ENCODE measurements around the gene SAMD7. TPM values are rescaled to one million over a fixed set of nuclear protein-coding genes. Genes with fewer than 3 reads are reported as not detected.

The SAMD7 gene
- total RNA-seq, 2 donors from 2014 or later = 1.5 TPM; not detected in 1

DNA sequence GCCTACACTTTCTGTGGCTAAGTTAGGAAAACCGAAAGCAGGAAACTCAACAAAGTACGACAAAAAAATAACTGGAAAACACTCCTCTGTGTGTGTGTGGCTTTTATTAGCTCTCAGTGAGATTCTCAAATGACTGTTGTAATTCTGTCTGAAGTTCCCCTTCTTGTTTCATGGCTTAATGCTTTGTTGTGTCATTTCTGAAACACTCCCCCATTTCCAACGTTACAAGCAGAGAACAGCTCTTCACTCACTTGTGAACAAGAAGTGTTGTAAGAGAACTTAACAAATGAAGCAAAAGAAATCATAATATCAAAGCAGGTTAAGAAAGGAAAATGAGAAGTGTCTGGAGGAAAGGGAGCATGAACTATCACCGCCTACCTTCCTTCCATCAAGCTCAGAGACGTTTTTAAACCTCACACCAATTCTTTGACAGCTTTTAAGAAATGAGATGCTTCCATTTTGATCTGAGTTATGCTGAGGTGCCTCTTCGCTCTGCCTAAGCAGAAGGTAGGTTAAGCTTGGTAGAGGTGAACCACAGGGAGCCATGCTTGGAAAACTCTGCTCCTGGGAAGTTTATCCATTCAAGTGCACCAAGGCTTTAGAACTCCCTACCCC is 42.9 kb downstream of the SAMD7 start:
- intact Hi-C loops (cut with DNase I) = no loop called here
- no peak for DNase-seq (ENCODE audit: low spot score)
- Histone ChIP-seq H3K4me3 (no peak overlapping the region), H3K27ac (no peak overlapping the region), H3K27me3 (replicated peaks; ENCODE audit: insufficient read depth) (no peaks in the 10 kb centered on the region), H3K4me1 (replicated peaks) (no peaks in the 10 kb centered on the region), H3K9me3 (no peaks in the 10 kb centered on the region), H3K36me3 (no peaks in the 10 kb centered on the region)
- TF ChIP-seq, protein P1, sequence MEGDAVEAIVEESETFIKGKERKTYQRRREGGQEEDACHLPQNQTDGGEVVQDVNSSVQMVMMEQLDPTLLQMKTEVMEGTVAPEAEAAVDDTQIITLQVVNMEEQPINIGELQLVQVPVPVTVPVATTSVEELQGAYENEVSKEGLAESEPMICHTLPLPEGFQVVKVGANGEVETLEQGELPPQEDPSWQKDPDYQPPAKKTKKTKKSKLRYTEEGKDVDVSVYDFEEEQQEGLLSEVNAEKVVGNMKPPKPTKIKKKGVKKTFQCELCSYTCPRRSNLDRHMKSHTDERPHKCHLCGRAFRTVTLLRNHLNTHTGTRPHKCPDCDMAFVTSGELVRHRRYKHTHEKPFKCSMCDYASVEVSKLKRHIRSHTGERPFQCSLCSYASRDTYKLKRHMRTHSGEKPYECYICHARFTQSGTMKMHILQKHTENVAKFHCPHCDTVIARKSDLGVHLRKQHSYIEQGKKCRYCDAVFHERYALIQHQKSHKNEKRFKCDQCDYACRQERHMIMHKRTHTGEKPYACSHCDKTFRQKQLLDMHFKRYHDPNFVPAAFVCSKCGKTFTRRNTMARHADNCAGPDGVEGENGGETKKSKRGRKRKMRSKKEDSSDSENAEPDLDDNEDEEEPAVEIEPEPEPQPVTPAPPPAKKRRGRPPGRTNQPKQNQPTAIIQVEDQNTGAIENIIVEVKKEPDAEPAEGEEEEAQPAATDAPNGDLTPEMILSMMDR (IDR thresholded peaks at IDR 0.05) = no peak
- TF ChIP-seq POLR2AphosphoS5 (IDR thresholded peaks at IDR 0.05) (no peak), POLR2A (IDR thresholded peaks at IDR 0.05) (no peak)
- 49% methylated on average over 6 of the region's 6 CpGs for WGBS

DNA sequence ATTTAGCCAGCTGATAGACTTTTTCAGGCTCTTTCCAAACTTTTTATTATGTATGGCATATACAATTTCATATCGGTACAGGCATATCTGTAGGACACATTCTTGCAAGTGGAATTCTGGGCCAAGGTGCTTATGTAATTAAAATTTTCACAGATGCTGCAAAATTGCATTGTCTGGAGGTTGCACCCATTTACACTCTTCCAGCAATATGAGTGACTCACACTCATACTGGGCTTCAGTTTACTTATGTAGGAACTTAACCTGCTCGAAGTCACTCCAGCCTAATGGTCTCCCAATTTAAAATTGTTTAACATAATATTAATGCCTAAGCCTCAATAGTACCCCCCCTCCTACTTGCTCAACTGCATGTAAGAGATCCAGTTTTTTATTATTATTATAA is 44.0 kb downstream of the SAMD7 start:
- no peaks in the 10 kb centered on the region for H3K4me1 ChIP-seq (replicated peaks)
- no peak for DNase-seq (ENCODE audit: low spot score)
- no peaks in the 10 kb centered on the region for H3K36me3 ChIP-seq
- no peaks in the 10 kb centered on the region for H3K9me3 ChIP-seq
- WGBS = 81% methylated on average over 2 of the region's 2 CpGs
- intact Hi-C loops (cut with DNase I) = no loop called here
- no peaks in the 10 kb centered on the region for H3K27me3 ChIP-seq (replicated peaks; ENCODE audit: insufficient read depth)
- no peak overlapping the region for H3K27ac ChIP-seq
- H3K4me3 ChIP-seq = no peak overlapping the region
- TF ChIP-seq POLR2A (IDR thresholded peaks at IDR 0.05) = no peak
- TF ChIP-seq, protein P1 (IDR thresholded peaks at IDR 0.05) = no peak
- no peak for TF ChIP-seq POLR2AphosphoS5 (IDR thresholded peaks at IDR 0.05)

DNA sequence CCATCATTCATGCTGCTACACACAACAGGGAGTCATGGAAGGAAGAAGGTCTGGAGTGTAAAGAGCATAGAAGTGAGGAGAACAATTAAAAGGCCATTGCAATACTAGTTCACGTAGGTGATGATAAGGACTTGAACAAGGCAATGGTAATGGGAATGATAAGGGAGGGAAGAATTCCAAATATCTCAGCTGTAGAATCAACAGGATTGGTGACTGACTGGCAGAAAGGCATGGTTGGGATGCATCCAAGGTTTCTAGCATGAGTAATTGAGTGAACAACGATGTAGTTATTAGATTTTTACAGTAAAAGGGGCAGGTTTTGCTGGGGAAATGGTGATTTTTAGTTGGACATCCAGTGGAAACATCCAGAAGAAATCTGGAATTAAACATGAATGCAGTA is 52.8 kb downstream of the SAMD7 start:
- H3K27me3 ChIP-seq (replicated peaks; ENCODE audit: insufficient read depth) = no peaks in the 10 kb centered on the region
- no peaks in the 10 kb centered on the region for H3K4me1 ChIP-seq (replicated peaks)
- H3K4me3 ChIP-seq = no peak overlapping the region
- WGBS = 68% methylated on average over 2 of the region's 2 CpGs
- H3K9me3 ChIP-seq = no peaks in the 10 kb centered on the region
- H3K36me3 ChIP-seq = no peaks in the 10 kb centered on the region
- H3K27ac ChIP-seq = no peak overlapping the region
- no peak for DNase-seq (ENCODE audit: low spot score)
- intact Hi-C loops (cut with DNase I) = loop anchor here (5.0 to 10.0 kb wide), 2 partner anchors 92 to 221 kb away; partner anchors contain the start of gene PHC3
- TF ChIP-seq POLR2A (IDR thresholded peaks at IDR 0.05) (no peak), POLR2AphosphoS5 (IDR thresholded peaks at IDR 0.05) (no peak)
- TF ChIP-seq, protein P1 (IDR thresholded peaks at IDR 0.05) = no peak

DNA sequence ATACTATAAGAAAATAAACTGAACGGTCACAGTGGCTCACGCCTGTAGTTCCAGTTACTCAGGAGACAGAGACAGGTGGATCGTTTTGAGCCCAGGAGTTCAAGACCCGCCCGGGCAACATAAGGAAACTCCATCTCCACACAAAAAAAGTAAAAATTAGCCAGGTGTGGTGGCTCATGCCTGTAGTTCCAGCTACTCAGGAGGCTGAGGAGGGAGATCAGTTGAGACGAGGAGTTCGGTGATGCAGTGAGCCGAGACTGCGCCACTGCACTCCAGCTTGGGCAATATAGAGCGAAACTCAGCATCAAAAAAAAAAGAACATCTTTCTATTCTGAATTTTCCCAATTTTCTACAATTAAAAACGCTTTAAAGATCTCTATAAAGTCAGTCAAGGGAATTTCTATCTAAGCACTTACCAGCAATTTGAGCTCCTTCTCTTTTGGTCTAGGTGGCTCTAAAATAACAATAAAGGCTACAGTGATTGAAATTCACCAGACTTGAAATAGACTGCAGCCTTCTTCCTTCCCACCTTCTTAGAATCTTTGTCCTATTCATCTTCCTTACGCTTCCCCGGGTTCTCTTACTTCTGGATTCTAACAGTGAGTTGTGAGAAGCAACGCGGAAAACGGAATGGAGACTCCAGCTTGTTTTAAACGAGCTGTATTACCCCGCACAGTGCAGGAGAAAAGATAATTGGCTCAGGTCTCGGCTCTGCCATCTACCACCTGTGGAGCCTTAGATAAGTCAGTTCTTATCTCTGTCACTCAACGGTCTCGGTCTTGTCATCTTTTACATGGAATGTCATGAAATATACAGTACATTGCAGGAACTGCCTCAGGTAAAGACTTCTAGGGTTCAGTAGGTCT is 54.4 kb downstream of the SAMD7 start:
- Histone ChIP-seq H3K4me1 (replicated peaks) (no peaks in the 10 kb centered on the region), H3K36me3 (no peaks in the 10 kb centered on the region), H3K9me3 (no peaks in the 10 kb centered on the region), H3K27me3 (replicated peaks; ENCODE audit: insufficient read depth) (no peaks in the 10 kb centered on the region), H3K27ac (peak overlapping the region; percentile 96 to 98), H3K4me3 (peak overlapping the region; percentile 88 to 94)
- 62% methylated on average over 21 of the region's 21 CpGs for WGBS
- no peak for DNase-seq (ENCODE audit: low spot score)
- no peak for TF ChIP-seq POLR2A (IDR thresholded peaks at IDR 0.05)
- TF ChIP-seq POLR2AphosphoS5 (IDR thresholded peaks at IDR 0.05) = no peak
- TF ChIP-seq, protein P1 (IDR thresholded peaks at IDR 0.05) = no peak
- intact Hi-C loops (cut with DNase I) = loop anchor here (5.0 to 10.0 kb wide), 3 partner anchors 103 to 219 kb away; partner anchors contain the start of genes MYNN and PHC3

Measured in prostate gland (tissue), 2 donors.